Adrenal gland (tissue), 5 donors: Measurements from ENCODE around the gene UPK3BL1.
"Not testable (repeated sequence)": the region's sequence is repeated elsewhere in the genome, so short reads cannot be mapped to it uniquely, and the experiment has no call there.

Experiments
- POLR2A ChIP-seq, 2 donors: fragments of 450-650 bp; IDR thresholded peaks; one replicate each; pipeline ENCODE4 v1.6.1; 2017; ENCODE audit warnings: antibody characterized with exemption in 2 of 2, mild to moderate bottlenecking in 2 of 2, moderate library complexity in 1 of 2
- TF ChIP-seq, protein P1 (sequence below), 6 experiments: fragments of 450-650 bp in 4 of 6; fragments of 200-600 bp in 2 of 6; sonication (generic) in 1 of 6; IDR thresholded peaks; 1 replicate in 5 of 6; 2 replicates in 1 of 6; pipeline versions ENCODE4 v1.5.1 to v1.8.0; 2016 to 2021; ENCODE audit warnings: antibody characterized with exemption in 6 of 6, mild to moderate bottlenecking in 2 of 6, moderate library complexity in 1 of 6
- donor health status: DM: no; HTN: no; CAD: no.

DNA sequence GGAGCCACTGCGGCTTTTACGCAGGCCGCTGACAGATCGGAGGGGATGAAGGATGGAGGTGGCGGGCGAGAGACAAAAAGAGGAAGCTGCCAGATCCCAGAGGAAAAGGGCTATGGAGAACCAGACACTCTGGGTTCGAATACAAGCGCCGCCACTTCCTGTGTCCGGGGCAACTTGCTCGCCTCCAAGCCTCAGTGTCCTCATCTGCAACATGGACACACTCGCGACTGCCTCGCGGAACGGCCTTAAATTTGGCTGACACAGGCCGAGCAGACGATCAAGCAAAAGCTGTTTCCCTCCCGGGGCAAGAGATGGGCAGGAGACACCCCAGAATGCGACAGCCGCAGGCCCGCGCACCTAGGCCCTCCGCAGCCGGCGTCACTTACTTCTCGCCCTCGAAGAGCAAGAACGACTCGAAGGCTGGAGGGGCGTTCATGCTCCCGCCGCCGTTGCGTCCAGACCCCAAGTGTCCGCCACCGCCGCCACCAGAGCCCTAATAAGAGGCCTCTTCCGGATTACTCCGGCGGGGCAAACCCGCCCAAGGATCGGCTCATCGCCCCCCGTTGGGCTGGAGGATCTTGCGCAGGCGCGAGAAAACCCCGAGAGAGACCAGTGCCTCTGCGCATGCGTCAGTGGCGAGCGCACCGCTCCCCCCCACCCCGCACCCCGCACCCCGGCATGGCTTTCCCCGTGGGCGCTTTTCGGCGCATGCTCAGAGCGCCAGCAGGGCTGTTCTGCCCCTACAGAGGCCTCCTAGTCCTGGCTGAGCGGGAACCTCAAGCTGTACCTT, 28.8 kb upstream of the UPK3BL1 start, which contains the start of gene POLR2J2:
- TF ChIP-seq, protein P1, sequence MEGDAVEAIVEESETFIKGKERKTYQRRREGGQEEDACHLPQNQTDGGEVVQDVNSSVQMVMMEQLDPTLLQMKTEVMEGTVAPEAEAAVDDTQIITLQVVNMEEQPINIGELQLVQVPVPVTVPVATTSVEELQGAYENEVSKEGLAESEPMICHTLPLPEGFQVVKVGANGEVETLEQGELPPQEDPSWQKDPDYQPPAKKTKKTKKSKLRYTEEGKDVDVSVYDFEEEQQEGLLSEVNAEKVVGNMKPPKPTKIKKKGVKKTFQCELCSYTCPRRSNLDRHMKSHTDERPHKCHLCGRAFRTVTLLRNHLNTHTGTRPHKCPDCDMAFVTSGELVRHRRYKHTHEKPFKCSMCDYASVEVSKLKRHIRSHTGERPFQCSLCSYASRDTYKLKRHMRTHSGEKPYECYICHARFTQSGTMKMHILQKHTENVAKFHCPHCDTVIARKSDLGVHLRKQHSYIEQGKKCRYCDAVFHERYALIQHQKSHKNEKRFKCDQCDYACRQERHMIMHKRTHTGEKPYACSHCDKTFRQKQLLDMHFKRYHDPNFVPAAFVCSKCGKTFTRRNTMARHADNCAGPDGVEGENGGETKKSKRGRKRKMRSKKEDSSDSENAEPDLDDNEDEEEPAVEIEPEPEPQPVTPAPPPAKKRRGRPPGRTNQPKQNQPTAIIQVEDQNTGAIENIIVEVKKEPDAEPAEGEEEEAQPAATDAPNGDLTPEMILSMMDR (IDR thresholded peaks at IDR 0.05) = not testable (repeated sequence)
- TF ChIP-seq POLR2A (IDR thresholded peaks at IDR 0.05) = not testable (repeated sequence)
